Measurements from ENCODE around the gene ZNF609.

DNA sequence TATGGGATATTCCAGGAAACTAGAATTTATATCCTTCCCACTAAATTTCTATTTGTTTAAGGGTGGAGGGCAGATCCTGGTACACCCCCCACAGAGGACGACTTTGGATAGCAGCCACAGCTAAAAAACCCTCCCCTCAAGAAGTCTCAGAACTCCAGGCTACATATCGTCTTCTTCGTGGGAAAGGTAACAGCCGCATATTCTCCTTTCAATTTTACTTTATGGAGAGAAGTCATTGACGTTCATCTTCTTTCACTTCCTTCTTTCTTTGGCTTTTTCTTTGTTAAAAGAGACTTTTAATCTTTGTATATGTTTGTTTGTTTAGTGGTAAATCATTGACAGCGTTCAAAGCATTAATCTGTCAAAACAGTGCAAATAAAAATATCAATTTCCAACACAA, 36.4 kb upstream of the ZNF609 start:
- TF ChIP-seq EZH2phosphoT487 (IDR thresholded peaks at IDR 0.05; ENCODE audit: low read depth, severe bottlenecking, unreplicated experiment) = no peak
- TF ChIP-seq, protein P1, sequence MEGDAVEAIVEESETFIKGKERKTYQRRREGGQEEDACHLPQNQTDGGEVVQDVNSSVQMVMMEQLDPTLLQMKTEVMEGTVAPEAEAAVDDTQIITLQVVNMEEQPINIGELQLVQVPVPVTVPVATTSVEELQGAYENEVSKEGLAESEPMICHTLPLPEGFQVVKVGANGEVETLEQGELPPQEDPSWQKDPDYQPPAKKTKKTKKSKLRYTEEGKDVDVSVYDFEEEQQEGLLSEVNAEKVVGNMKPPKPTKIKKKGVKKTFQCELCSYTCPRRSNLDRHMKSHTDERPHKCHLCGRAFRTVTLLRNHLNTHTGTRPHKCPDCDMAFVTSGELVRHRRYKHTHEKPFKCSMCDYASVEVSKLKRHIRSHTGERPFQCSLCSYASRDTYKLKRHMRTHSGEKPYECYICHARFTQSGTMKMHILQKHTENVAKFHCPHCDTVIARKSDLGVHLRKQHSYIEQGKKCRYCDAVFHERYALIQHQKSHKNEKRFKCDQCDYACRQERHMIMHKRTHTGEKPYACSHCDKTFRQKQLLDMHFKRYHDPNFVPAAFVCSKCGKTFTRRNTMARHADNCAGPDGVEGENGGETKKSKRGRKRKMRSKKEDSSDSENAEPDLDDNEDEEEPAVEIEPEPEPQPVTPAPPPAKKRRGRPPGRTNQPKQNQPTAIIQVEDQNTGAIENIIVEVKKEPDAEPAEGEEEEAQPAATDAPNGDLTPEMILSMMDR (IDR thresholded peaks at IDR 0.05; ENCODE audit: poor library complexity) = no peak
